GM20431 (cell line): Measurements from ENCODE around the gene OLR1.
"Not testable (repeated sequence)": the region's sequence is repeated elsewhere in the genome, so short reads cannot be mapped to it uniquely, and the experiment has no call there.

Experiments used
- in situ Hi-C: fragments of 300-500 bp; cut with MseI, MboI; formaldehyde crosslinking; loops from one replicate; pipeline ENCODE4 v1.15.0; 2020; ENCODE audit warnings: low sequenced_read_pairs; ENCODE audit not compliant: unreplicated experiment

The OLR1 gene

GRCh38 chr12:10171973-10172728, at the start of gene OLR1:
Gene OLR1, minus strand, starts transcription at chr12:10172132. Its CDS starts 55 bp downstream, at chr12:10172077.
- in situ Hi-C loops: no loop called here

- in situ Hi-C loops: no loop called here
These were observed 48.6 kb upstream of the OLR1 start for GRCh38 chr12:10220398-10221077.

GRCh38 chr12:10218021-10218420, 46.1 kb upstream of the OLR1 start:
- in situ Hi-C loops: no loop called here

GRCh38 chr12:10215946-10216345, 44.0 kb upstream of the OLR1 start:
- in situ Hi-C loops: not testable (repeated sequence)

- in situ Hi-C loops: no loop called here
These were observed 43.5 kb upstream of the OLR1 start for GRCh38 chr12:10215436-10215835.

GRCh38 chr12:10214895-10215267, 42.9 kb upstream of the OLR1 start:
- in situ Hi-C loops: no loop called here

- in situ Hi-C loops: no loop called here
These were observed 42.4 kb upstream of the OLR1 start for GRCh38 chr12:10214136-10214894.

- in situ Hi-C loops: no loop called here
These were observed 41.5 kb upstream of the OLR1 start for GRCh38 chr12:10213168-10214135.

- in situ Hi-C loops: no loop called here
These were observed 40.8 kb upstream of the OLR1 start, which contains the start of gene GABARAPL1 for GRCh38 chr12:10212739-10213131. Gene GABARAPL1, plus strand, starts transcription at chr12:10212877. Its CDS starts 253 bp downstream, at chr12:10213130.

GRCh38 chr12:10211940-10212738, 40.2 kb upstream of the OLR1 start:
- in situ Hi-C loops: no loop called here

- in situ Hi-C loops: no loop called here
These were observed 39.4 kb upstream of the OLR1 start for GRCh38 chr12:10211101-10211939.

GRCh38 chr12:10210225-10210624, 38.3 kb upstream of the OLR1 start:
- in situ Hi-C loops: no loop called here

GRCh38 chr12:10207136-10207535, 35.2 kb upstream of the OLR1 start:
- in situ Hi-C loops: no loop called here

GRCh38 chr12:10205220-10205807, 33.4 kb upstream of the OLR1 start:
- in situ Hi-C loops: no loop called here

- in situ Hi-C loops: not testable (repeated sequence)
These were observed 32.6 kb upstream of the OLR1 start for GRCh38 chr12:10204495-10204894.

- in situ Hi-C loops: no loop called here
These were observed 25.9 kb upstream of the OLR1 start for GRCh38 chr12:10197879-10198278.

- in situ Hi-C loops: no loop called here
These were observed 24.3 kb upstream of the OLR1 start for GRCh38 chr12:10196210-10196609.
